Femur (tissue), 1 donor: Measurements from ENCODE around the gene MIA.
"Not testable (repeated sequence)": the region's sequence is repeated elsewhere in the genome, so short reads cannot be mapped to it uniquely, and the experiment has no call there.

Source experiments
- DNase-seq: peaks from one replicate; pipeline ENCODE4 v3.0.0-alpha.2; 2017

The MIA gene

DNA sequence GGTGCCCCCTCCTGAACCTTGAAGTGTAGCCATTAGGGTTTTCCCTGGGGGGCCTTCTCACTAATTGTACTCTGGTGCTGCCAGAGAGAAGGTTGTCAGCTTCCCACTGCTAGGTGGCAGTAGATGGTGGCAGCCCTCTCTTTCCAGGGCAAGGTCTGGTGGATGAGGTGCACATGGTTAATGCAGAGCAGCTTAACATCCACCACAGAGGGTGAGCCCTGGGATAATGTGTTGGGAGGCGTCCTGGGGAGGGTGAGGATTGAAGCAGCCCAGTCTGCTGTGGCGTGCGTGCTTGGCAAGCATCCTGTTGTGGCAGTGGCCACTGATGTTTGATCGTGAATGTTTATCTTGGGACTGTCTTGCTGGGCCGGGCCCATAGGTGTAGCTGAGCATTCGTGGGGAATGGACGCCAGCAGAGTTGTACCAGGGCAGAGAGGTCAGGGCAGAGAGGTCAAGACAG lies 29.5 kb downstream of the MIA start:
- DNase-seq, result no peak

DNA sequence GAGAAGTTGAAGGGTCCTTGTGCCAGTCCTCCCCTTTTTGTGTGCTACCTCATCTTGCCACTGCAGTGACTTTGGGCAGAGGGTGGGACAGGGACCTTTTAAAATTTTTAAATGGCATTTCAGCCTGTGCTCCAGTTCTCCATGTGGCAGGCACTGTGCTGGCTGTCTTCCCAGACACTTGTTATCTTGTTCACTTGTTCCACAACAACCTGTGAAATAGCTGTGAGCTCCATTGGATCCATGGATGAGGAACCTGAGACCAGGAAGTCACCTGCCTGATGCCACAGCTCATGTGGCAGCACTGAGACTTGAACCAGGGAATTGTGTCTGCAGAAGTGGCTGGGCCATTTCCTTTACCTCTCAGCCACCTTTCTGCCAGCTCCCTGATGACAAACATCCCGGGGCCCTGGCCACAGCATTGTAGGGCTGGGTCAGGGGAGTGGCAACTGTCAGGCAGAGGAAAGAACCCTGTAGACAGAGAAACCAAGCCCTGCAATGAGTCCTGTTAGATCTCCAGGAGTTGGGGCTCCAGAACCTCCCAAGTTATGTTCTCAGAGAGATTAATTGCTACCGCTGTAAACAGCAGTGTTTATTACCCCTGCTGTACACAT lies 30.0 kb downstream of the MIA start:
- no peak for DNase-seq

DNA sequence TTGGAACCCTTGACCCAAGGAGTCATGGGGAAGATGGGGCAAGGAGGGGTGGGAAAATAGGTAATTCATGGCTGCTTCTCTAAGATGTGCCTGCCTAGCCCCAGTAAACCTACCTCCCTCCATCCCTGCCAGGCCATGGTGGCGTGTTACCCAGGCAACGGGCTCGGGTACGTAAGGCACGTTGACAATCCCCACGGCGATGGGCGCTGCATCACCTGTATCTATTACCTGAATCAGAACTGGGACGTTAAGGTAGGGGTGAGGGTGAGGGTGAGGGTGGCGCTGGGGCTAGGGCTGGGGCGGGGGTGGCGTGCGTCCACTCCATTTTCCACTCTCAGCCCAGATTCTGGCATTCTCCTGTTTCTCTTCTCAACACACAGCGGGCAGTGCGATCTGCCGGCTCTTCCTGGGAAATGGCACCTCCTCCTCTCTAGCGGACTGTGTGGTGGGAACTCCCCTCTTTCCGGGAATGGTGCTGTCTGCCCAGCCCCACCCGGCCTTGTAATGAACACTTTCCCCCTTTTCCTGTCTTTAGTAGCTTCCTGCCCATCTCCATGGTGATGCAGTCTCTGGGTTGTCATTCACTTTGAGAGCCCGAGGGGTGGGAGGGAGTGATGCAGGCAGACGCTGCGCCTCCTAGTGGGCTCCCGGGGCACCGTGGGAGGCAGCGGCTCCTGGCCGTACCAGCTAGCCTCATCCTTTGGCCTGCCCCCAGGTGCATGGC lies 31.3 kb downstream of the MIA start:
- peak; percentile 94 for DNase-seq

DNA sequence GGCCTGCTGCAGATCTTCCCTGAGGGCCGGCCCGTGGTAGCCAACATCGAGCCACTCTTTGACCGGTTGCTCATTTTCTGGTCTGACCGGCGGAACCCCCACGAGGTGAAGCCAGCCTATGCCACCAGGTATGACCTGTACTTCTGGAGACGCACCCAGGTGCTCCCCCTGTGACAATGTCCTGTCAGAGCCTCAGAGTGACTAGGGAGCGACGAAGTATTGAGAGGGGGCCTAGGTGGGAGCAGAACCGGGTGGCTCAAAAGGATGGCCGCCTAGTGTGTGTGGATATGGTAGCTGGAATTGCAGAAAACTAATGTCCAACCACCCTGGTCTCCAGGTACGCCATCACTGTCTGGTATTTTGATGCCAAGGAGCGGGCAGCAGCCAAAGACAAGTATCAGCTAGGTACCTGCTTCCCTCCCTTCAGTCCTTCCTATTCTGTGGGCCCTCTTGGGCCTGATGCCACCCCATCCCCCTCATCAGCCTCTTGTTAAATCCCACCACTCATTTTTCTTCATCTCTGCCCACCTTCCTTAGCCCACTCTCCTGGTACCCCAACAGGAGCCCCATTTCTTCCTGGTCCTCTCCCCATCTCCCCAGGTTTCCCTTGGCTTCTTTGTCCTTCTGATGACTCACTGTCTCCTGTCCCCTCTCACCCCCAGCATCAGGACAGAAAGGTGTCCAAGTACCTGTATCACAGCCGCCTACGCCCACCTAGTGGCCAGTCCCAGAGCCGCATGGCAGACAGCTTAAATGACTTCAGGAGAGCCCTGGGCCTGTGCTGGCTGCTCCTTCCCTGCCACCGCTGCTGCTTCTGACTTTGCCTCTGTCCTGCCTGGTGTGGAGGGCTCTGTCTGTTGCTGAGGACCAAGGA lies 32.1 kb downstream of the MIA start:
- no peak for DNase-seq

DNA sequence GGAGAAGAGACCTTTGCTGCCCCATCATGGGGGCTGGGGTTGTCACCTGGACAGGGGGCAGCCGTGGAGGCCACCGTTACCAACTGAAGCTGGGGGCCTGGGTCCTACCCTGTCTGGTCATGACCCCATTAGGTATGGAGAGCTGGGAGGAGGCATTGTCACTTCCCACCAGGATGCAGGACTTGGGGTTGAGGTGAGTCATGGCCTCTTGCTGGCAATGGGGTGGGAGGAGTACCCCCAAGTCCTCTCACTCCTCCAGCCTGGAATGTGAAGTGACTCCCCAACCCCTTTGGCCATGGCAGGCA lies 32.7 kb downstream of the MIA start:
- no peak for DNase-seq

DNA sequence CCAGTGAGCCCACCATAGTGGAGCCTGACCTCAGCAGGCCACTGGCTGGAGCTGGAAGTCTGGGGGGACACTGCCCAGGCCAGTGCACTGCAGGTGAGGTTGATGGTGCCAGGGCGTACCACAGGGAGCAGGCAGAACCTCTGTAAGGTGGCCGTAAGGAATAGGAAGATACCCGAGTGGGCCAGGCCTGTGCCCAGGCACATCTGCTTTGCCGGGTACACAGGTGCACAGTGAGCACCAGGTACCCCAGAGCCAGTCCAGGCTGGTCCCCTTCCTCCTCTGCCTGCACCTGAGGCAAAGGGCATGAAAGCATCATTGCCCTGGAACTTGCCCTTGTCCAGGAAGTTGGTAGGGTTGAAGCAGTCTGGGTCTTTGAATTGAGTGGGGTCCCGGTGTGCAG lies 33.2 kb downstream of the MIA start:
- DNase-seq, result no peak

DNA sequence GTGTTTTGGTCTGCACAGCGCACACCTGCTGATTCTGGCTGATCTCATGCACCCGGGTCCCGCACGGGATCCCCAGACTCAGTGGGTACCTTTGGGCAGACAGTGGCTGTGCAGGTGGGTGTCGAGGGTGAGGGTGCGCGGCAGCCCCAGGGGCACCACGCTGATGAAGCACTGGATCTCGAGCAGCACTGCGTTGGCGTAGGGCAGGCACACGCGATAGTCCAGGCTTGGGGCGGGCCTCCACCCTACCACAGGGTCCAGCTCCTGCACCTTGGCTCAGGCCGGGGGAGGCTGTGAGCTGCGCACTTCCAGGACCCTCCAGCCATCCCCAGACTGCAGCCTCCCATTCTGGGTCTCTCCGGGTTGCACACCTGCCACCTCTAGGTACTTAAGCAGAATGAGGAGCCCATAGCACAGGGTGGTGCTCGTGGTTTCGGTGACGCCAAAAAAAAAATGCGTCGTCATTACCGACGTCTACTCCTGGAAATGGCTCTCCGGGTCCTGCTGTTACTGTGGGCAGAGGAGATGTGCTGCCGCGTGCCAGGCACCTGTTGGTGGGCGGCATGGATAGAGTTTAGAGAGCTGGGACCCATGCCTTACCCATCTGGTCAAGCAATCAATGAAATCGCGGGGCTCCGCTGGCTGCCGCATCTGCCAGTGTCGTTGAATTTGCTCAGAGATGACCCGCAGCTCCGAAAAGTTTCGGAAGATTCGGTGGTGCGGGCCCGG lies 34.2 kb downstream of the MIA start:
- DNase-seq, result no peak

DNA sequence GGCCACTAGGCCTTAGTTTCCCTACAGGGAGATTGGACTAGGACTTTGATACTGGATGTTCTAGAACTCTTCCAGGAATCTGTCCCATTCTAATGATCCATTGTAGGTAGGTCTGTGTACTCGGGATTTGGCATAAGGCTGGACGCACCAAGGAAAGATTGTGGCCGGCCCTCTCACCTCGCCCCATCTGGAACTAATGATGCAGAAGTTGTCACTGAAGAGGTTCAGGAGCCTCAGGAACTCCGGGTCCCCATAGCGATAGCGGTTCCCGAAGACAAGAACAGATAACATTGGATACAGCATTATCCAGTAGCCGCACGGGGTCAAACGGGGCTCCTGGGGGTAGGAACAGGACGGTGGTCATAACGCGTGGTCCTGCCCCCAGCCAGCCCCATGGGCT lies 34.8 kb downstream of the MIA start:
- DNase-seq, result no peak

DNA sequence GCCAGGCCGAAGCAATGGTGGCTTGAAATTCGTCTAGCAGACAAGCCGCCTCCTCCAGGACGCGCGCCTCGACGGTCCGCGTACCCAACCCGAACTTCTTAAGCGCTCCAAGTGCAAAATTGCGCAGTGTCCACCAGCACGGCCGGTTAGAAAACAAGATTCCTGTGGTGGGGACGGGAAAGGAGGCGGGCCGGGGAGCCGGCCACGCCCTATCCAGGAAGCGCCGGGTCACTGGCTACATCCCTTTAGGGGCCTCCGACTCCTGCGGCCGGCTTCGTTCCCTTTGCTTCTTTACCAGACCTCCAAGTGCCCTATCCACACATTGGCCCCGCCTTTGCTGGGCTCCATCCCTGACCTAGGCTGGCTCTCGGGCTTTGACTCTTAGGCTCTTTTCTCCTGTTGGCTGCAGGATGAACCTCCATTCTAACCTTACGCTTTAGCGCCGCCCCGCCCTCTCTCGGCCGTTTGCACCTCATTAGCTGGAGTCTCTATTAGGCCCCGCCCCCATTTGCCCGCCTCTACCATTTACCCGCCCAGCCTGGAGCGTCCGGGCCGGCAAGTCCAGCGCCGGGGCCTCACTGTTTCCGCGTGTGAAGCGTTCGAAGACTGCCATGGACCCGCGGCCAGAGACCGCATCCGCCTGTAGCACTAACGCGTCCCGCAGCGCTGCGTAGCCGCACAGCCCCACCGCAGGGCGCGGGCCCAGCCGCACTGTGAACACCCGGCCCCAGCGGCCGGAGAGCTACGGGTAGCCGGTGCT lies 35.5 kb downstream of the MIA start:
- DNase-seq, result peak; percentile 89

DNA sequence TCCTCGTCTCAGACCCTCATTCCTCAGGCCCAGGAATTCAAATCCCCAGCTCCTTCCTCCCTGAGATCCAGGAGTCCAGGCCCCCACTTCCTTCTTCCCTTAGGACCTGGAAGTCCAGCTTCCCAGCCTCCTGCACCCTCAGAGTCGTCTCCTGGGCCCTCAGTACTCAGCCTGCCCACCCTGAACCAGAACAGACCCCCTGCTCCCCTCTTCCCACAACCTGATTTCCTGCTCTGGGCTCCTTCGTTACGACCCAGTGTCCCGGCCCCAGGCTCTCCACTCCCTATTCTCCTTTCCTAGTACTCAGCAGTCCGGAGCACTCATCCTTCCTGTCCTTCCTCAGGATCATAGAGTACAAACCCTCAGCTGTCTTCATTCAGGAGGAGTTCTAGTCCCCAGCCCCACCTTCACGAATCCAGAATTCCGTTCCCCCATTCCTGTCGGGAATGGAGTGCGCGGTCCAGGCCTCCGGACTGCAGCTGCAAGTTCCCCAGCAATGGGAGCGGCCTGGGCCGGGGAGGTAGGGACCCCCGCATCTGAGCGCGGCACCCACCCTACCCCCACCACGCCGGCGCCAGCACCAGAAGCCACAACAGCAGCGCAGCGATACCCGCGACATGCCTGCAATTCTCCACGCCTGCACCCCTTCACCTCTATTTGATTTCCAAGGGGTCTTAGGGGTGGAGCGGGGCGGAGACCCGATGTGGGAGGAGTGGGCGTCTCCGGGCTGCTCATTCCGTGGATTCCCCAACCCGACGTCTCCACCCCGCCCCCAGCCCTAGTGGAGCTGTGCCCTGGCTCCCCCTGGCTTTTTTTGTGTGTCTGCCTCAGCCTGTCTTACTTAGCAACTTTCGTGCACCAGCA lies 36.4 kb downstream of the MIA start:
- DNase-seq, result peak; percentile 66

DNA sequence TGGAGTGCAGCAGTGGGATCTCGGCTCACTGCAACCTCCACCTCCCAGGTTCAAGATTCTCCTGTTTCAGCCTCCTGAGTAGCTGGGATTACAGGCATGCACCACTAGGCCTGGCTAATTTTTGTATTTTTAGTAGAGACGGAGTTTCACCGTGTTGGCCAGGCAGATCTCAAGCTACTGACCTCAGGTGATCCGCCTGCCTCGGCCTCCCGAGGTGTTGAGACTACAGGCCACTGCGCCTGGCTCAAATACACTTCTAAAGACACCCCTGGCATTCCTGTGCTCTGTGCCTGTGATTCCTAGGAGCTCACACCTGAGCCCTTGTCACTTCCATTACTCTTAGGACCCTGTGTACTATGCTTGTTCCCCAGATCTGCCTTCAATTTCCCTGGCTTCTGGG lies 37.2 kb downstream of the MIA start:
- not testable (repeated sequence) for DNase-seq

DNA sequence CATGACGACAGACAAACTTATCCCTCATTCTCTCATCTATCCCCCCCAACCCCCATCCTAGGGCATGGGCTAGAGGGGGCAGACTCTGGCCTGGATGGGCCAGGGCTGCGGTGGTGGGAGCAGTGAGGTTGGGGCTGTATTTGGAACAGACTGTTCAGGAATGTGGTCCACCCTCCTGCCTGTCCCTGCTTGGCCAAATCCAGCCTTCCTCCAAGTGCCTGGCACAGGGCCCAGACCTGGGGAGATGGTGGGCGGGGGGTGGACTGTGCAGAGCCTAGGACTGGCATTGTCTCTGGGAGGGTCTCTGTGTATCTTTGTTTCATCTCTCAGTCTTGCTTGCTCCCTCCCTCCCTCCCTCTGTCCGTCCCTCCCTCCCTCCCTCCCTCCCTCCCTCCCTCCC lies 37.9 kb downstream of the MIA start:
- peak; percentile 68 for DNase-seq

DNA sequence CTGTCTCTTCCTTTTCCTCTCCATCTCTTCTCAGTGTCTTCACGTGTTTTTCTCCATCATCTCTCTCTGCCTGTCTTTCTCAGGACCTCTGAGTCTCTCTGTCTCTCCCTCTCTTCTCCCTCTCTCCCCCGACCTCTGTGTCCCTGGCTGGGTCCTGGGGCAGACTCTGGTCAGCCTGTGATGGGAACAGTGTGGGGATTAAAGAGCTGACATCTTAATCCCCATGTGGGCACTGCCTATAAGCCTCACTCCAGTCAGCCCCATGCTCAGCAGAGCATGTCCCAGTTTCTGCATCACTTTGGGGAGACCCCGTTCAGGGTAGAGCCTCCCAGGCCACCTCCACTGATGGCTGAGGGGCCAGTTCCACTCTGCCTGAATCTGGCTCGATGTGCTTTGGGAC lies 39.9 kb downstream of the MIA start:
- DNase-seq, result peak; percentile 8

DNA sequence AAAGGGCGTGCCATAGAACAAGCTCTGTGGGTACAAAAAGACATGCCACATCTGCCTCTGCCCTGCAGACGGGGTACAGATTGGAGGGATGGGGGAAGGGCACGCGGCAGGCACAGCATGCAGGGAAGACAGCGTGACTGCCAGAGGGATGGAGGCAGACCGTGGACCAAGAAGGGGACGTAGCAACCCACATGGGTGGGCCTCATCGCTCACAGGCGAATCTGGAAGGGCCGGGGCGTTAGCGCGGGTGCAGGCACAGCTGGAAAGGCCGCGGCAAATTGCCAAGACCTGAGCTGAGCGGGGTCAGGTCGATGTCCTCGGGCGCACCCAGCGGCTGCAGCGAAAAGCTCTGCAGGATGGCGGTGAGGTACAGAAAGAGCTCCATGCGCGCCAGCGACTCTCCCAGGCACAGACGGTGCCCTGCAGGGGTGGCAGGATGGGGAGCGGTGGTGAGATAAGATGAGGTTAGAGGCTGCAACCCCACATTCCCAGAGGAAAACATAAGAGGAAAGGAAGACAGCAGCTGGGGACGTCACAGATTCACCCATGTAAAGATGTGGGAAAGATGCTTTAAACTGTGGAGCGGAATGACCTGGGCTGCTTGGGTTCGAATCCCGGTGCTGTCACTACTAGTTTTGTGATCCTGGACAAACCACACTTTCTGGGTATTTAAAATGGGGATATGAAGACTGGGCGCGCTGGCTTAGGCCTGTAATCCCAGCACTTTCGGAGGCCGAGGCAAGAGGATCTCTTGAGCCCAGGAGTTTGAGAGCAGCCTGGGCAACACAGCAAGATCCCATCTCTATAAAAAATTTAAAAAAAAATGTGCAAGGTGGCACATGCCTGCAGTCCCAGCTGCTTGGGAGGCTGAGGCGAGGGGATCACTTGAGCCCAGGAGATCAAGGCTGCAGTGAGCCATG lies 43.4 kb downstream of the MIA start:
- peak; percentile 83 for DNase-seq

DNA sequence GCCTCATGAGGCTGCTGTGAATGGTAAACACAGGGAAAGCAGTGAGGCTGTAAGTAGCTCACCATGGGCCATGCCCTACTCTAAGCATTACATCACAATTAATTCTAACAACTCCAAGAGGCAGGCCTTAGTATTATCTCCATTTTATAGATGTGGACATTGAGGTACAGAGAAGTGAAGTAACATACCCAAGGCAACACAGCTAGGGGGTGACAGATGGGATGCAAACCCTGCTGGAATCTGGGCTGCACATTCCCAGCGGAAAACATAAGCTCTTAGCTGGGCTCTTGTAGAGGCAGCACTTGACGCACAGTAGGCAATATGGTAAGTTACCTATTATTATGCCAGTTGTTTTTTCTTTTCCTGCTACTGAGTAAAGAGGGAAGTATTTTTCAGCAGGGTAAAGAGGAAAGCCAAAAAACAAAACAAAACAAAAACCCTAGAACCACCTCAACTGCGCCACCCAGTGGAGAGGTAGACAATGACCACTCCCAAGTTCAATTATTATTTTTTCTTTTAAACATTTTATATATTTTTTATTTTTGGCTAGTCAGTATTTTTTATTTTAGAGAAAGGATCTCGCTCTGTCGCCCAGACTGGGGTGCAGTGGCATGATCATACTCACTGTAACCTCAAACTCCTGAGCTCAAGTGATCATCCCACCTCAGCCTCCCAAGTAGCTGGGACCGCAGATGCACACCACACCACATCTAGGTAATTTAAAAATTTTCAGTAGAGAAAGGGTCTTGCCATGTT lies 44.3 kb downstream of the MIA start:
- DNase-seq, result not testable (repeated sequence)

DNA sequence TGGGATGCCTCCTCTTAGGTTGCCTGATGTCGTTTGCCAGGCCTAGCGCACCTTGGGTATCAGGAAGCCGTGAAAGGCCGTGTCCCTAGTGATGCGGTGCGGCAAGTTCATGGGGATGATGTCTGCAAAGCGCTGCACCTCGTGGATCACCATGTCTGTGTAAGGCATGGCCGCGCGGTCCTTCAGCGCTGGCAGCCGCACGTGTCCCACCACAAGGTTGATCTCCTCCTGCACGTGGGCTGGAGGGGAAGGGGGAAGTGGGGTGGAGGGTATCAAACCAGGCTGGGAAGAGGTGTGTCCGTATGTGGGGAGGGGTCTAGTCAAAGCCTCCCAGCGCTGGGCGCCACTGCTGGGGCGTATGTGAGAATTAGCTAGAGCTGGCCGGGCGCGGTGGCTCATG lies 46.8 kb downstream of the MIA start:
- DNase-seq, result no peak

DNA sequence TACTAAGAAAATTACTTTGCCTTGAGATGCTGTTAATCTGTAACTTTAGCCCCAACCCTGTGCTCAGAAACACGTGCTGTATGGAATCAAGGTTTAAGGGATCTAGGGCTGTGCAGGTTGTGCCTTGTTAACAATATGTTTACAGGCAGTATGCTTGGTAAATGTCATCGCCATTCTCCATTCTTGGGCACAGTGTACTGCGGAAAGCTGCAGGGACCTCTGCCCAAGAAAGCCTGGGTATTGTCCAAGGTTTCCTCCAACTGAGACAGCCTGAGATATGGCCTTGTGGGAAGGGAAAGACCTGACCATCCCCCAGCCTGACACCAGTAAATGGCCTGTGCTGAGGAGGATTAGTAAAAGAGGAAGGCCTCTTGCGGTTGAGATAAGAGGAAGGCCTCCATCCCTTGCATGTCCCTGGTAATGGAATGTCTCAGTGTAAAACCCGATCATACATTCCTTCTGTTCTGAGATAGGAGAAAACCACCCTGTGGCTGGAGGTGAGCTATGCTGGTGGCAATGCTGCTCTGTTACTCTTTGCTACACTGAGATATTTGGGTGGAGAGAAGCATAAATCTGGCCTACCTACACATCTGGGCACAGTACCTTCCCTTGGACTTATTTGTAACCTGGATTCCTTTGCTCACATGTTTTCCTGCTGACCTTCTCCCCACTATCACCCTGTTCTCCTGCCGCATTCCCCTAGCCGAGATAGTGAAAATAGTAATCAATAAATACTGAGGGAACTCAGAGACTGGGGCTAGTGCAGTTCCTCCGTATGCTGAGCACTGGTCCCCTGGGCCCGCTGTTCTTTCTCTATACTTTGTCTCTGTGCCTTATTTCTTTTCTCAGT lies 47.6 kb downstream of the MIA start:
- DNase-seq, result not testable (repeated sequence)

DNA sequence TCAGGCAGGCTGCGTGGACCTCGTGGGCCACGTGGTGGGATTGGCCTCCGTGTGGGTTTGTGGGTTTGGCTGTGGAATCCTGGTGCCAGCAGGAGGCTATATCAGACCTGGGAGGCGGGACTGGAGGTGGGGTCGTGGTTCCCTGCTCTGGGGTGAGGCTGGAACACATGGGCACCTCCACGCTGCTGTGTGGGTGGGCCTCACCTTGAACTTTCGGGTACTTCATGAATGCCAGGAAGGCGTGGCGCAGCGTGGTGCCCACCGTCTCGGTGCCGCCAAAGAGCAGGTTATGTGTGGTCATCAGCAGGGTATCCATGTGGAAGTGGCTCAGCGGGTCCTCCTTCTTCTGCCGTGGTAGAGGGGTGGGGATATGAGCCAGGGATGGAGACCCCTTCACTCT lies 49.6 kb downstream of the MIA start:
- not testable (repeated sequence) for DNase-seq
